Activated CD8-positive, alpha-beta memory T cell treated with anti-CD3 and anti-CD28 coated beads for 1 hour (primary cell): Measurements from ENCODE around the gene SLC35G3.
"Not testable (repeated sequence)": the region's sequence is repeated elsewhere in the genome, so short reads cannot be mapped to it uniquely, and the experiment has no call there.

Source experiments
- DNase-seq, 2 donors: peaks; one replicate each; pipeline ENCODE4 v3.0.0-alpha.2; 2020; ENCODE audit warnings: low read depth in 1 of 2; ENCODE audit errors: extremely low read depth in 1 of 2

SLC35G3 gene

DNA sequence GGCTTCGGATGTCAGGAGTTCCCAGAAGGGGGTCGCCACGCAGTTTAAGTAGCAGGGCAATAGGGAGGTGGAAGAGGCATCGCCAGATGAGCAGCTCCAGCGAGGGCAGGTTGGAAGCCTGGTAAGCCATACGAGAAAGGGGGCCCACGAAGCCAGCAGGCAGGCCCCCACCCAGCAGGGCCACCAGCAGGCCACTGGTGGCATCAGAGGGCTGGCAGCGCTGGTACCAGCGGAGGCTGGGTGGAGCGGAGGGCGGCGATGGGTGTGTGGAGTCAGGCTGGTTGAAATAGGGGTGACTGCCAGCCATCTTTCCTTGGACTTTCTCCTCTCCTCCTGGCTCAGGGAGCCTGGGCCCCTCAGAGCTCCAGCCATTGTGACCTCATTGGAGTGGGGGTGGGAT lies at the start of gene SLC35G3:
SLC35G3 (minus strand) TSS at position 393 of the 400 bp plus-strand sequence; CDS start at position 307, 86 bp downstream.
- DNase-seq, result not testable (repeated sequence)

DNA sequence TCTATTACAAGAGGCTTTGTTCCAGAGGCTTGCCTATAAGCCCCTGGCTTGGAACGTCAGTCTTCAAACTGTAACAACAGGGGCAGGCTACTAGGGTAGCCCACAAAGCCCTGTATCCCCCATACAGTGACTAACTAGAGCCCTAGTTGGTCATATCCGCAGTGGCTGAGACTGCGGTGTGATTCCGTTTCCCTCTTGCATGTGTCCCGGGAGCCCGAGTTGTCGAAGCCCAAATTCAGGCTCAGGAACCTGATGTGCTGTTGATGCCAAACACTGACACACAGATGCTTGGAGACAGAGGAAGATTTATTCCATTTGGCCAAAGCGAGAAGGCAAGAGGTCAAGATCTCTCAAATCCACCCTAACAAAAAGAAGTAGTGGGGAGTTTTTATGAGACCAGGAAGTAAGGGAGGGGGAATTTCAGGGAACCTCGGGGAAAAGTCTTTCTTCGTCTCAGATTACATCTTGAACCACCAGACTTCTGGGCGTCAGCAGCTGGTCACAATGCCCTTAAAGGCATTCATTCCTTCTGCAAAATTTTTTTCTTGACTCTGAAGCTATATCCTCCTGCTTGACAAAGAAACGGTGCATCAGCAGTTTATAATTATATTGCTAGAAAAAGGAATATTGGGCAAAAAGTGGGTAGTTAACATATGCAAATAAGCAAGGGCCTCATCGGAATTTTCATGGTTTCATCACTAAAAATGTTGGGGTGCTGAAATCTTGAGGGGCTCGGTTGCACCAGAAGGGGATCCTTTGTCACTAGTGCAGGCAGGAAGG lies 49.6 kb upstream of the SLC35G3 start:
- peak; percentile 26 to 34 for DNase-seq

DNA sequence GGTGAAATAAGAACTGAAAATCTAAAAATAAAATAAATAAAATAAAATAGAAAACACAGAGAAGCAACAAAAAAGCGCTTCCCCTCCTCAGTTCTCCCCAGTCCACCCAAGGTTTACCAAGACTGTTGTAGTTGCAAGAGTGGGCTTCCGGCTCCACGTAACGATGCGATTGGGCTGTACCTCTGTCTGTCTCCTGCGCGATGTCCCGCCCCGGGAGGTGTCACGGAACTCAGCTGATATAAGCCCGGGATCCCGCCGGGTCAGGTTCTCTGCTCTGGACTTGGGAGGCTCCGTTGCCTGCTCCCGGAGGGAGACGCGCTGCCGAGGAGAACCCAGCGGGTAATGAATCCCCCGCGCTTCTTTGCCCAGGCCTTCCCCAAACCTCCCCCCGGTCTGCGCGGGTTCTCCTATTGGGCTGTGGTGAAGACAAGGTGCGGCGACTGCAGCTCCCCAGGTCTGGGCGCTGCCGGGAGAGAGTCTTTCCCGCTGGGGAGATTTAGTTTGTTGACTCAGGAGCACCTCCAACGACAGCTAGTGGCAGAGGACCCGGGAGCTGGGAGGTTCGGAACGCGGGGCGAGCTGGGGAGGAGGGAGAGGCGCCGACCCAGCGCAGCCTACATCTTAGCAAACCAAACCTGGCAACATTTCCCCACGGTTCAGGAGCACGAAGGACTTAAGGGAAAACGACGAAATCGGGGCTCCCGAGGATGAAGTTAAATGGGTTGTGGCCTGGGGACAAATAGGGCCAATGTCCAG lies 48.8 kb upstream of the SLC35G3 start, which contains the start of gene SLFN5:
SLFN5 (plus strand) TSS at position 268 of the 756 bp plus-strand sequence. CDS start 15,619 bp downstream, outside the sequence.
- peak; percentile 87 to 89 for DNase-seq

DNA sequence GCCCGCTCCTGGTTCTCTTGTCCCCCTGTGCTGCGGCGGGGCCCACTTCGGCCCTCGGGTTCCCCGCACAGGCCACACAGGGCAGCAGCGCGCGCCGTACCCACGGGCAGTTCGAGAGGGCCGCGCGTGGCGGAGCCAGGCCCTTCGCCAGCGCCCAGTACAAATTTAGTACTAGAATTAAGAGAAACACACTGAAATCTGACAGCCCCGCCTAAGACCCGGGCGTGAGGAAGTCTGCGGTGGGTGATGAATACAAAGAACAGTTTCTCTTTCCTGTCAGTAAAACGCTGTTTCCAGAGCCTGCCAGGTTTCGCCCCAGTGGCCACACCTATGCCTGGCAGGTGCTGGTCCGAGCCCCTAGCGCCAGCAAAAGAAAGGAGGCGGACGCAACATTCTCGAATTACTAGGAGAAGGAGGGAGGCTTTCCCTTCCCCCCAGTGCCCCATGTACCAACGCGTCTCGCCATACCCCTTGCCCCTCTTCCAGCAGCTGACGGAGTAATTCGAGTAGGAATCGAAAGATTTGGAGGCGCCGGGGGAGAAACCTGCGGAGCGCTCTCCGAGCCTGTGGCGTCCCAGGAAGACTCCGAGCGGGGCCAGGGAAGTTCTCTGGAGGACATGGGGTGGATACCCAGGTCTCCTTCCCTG lies 48.1 kb upstream of the SLC35G3 start:
- peak; percentile 61 to 76 for DNase-seq

DNA sequence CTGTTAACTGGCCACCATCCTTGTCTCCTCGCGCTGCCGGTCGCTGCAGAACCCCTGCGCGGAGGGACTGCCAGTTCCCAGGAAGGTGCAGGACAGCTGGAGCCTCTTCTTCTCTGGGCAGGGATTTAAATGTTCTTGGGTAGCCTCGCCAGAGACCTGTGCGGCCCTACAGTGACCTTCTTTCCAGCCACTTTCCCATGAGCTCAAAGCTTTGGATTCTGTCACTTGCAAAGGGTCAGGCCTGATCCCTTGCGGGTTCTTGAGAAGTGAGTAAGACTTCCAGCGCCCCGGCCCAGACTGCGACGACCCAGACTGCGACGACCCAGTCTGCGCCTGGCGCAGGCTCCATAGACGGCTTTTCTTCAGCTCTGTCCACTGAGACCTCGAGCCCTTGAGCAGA lies 47.3 kb upstream of the SLC35G3 start:
- peak in 1 of 2 donors; percentile 14 for DNase-seq

DNA sequence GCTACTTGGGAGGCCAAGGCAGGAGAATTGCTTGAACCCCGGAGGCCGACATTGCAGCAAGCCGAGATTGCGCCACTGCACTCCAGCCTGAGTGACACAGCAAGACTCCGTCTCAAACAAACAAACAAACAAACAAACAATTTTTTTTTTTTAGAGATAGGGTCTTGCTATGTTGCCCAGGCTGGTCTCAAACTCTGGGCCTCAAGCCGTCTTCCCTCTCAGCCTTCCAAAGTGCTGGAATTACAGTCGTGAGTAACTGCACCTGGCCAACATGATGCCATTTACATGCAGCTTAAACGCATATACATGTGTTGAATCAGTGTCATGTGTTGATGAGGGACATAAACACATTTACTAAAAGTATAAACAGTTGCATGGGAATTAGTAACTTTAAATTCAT lies 46.7 kb upstream of the SLC35G3 start:
- DNase-seq, result no peak

DNA sequence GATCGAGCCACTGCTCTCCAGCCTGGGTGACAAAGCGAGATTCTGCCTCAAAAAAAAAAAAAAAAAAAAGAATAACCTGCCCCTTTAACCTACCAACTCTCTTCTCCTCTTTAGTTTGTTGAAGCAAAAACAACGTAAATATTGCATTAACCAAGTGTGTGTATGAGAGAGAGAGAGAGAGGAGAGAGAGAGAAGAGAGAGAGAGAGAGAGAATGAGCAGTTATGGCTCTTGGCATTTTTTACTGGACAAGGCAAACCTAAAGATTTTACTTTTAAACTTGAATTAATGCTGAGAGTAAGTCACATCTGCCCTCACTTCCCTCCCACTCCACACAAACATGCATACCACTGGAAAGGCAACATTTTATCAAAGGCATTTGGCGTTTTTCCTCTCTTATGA lies 45.6 kb upstream of the SLC35G3 start:
- DNase-seq, result no peak

DNA sequence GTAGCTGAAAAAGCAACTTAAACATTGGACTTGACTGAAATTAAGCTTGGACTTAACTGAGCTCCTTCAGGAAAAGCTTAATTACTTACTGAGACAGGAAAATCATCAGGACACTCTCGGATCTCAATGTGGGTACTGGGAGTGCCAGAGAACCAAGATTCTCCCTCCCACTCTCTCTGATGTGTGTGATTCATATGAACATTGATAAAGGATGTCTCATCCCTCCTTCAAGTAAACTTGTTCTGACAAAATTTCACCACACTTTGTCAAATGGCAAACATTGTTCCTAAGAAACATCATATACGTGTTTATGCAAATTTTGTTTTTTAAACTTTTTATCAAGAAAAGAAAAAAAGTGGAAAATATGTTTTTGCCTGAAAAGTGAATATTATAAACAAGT lies 44.6 kb upstream of the SLC35G3 start:
- DNase-seq, result no peak

DNA sequence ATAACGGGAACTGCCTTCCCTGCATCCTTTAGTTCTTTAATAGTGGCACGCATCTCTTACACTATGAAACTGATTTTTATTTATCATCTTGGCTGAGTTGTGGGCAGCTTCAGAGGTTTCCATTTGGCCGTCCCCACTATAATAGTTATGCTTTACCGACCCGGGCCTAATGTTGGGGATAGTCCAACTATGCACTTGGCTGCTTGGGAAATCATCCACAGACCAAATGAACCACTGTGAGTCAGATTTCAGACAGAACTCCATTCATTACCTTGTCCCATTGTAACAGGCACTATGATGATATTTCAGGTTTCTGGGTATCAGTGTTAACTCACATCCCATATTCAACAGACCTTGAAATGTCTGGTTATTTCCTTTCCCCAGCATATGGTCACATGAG lies 42.6 kb upstream of the SLC35G3 start:
- DNase-seq, result no peak

DNA sequence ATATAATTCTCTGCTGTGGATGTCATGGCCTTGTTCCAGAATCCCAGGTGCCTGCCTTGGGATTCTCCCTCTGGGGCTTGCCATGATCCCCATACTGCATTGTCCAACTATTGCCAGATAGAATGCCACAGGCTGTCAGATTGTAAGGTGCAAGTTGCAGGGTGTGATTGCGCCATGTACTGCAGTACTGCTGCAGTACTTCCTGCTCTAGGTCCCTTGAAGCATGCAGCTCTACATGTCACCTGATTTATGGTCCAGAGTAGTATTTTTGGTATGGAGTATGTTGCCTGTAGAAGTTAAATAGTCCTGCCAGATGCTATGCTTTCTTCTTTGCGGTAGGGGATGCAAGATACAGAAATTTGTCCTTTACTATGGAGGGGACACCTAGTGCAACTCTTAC lies 41.7 kb upstream of the SLC35G3 start:
- DNase-seq, result no peak

DNA sequence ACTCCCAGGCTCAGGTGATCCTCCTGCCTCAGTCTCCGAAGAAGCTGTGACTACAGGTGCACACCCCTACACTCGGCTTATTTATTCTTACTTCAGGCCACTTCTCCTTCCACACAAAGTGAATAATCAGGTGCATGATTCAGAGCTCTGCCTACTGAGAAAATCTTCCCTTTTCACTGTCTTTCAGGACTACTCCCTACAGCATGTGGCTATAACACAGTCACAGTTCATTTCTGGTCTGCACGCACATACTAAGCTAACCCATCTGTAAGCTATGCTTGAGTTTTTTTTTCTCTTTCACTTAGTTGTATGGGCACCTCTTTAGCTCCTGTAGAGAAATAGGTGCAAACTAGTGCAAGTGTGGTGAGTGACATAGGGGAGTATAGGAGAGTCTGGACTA lies 41.1 kb upstream of the SLC35G3 start:
- DNase-seq, result no peak

DNA sequence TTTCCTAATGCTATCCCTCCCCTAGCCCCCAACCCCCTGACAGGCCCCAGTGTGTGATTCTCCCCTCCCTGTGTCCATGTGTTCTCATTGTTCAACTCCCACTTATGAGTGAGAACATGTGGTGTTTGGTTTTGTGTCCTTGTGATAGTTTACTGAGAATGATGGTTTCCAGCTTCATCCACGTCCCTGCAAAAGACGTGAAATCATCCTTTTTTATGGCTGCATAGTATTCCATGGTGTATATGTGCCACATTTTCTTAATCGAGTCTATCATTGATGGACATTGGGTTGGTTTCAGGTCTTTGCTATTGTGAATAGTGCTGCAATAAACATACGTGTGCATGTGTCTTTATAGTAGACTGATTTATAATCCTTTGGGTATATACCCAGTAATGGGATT lies 40.1 kb upstream of the SLC35G3 start:
- DNase-seq, result not testable (repeated sequence)

DNA sequence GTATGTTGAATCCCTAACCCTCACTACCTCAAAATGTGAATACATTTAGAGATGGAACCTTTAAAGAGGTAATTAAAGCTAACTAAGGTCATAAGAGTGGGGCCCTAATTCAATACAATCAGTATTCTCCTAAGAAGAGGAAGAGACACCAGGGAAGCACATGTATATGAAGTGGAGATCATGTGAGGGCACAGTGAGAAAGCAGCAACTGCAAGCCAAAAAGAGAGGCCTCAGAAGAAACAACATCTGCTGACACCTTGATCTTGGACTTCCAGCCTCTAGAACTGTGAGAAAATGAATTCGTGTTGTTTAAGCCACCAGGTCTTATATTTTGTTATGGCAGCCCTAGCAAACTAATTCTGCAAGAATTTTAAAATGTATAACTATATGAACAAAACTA lies 35.4 kb upstream of the SLC35G3 start:
- no peak for DNase-seq

DNA sequence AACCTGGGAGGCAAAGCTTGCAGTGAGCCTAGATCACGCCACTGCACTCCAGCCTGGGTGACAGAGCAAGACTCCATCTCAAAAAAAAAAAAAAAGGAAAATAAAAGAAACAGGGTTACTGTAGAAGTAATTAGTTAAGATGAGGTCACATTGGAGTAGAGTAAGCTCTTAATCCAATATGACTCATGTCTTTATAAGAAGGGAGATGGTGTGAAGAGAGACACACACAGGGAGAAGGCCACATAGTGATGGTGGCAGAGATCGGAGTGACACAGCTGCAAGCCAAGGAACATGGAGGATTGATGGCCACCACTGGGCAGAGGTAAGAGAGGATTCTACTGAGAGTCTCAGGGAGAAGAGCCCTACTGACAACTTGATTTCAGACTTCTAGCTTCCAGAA lies 33.4 kb upstream of the SLC35G3 start:
- no peak for DNase-seq

DNA sequence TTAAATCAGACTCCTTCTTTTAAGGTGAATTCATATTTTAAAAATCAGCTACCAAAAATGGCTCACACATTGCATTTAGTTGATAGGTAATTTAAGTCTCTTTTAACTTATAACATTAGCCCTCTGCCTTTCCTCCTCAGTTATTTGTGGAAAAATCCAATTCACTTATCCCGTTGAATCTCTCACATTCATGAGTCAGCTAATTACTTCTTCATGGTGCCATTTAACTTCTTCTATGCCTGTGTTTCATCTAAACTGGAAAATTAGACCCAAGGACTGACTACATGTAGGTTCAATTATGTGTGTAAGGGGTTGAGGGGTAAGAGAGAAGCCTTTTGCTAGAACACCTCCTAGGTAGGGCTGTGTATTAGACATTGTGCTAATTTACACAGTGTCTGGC lies 30.2 kb upstream of the SLC35G3 start:
- no peak for DNase-seq

DNA sequence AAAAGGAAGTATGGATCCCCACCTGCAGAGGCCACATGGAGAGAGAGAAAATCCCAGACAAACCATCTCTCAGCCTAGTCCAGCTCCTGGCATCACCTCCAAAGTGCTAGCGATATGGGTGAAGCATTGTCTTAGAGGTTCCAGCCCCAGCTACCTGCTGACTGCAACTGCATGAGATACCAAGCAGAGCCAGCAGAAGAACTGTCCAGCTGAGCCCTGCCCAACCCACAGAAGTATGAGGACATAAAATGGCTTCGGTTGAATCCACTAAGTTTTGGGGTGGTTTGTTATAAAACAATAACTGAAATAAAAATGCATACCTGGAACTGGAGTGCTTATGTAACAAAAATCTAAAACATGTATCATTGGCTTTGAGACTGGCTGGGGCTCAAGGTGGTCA lies 28.3 kb upstream of the SLC35G3 start:
- no peak for DNase-seq

DNA sequence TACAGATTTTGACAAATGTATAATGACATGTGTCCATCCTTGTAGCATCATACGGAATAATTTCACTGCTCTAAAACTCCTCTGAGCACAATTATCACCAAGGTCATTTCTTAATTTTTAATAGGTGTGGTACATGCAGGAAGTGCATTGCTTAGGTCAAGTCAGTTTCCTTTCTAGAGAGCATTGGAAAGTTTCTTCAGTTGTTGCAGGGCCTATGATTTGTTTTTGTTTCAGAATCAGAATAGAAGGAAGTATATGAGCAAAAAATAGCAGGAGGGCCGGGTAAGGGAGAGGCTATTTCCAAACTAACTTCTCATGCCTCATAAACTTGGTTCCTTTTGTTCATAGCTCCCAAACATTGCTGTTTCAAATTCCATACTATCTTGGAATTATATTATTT lies 24.7 kb upstream of the SLC35G3 start:
- DNase-seq, result no peak

DNA sequence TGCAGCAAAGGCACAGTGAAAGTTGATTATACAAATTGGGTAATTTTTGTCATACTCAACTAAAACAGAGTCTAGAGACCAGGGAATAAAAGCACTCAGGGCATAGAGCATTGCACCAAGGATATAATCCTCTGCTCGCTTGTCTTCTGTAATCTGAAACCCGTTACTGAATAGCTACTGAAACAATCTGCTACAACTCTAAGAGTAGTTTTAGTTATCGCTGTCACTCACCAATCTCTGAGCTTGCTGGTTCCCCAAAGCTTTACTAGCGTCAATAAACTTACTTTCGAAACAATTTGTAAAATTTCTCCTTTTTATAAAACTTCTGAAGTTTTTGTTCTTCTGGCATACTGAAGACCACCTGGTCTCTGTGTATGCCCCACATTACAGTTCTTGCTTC lies 22.9 kb upstream of the SLC35G3 start:
- no peak for DNase-seq

DNA sequence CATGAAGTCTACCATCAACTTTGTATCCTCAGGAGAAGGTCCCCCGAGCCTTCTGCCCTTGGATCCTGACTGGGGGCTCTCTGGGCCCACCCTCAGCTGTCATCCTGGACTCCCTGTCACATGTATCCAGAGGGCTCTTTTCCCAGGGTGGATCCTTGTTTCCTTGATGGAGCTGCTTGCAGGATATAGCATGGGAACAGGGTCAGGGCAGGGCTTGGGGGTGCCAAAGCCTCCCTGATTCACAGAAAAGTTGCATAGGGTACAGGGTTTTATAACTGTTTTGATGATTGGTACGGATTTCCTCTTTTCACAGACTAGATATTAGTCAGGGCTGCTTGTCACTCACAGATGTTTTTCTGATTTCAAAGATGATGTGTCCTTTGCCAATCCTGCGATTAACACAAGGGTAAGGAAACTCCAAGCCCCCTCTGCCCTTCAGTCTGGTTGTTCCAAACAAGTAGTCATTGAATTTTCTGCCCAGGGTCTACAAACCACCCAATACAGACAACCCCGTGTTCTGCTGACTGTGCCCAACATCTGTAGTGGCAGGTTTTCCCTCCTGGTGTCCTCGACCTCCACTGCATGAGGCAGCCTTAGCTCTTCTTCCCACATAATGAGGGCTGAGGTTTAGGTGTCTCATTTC lies 20.6 kb upstream of the SLC35G3 start:
- no peak for DNase-seq

DNA sequence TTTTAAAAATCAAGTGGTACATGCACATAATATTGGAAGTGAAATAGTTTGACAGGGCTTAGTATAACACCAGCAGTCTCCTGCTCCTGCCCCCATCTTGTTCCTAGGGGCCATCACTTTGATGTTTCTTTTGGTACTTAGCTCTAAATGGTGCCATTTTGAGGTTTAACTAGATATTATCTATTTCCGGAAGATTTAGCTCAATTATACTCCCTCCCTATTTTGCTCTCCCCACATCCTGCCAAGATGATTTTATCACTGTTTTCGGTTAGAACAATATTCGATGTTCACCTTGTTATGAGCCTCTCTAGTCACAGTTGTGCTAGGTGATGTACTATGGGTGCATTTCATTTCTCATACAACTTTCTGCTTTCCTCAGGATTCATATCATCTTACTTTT lies 20.0 kb upstream of the SLC35G3 start:
- no peak for DNase-seq

DNA sequence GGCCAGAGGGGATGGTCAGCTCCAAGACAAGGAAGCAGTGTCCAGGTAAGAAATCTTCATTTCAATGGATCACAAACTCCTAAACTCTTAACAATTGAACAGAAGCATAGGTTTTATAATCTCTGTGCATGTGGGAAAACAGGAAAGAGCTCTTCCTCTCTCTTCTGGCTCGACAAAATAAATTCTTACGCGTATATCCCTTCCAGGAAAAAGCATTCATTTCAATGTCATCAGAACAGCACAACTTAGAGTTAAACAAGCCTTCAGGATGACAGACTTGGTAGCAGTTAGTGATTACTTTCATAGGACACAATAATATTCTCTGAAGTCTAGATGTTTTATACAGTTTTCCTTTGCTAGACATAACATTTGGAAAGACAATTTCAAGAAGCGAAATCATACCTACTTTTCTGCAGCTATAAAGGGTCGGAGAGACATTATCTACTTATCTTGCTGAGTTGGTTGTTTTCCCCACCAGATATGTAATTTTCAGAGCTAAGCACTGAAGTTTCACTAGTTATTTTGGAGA lies 19.3 kb upstream of the SLC35G3 start:
- DNase-seq, result no peak
